Right lobe of liver (tissue), 6 donors: ENCODE measurements around the gene PPP1R1B. TPM values are rescaled to one million over a fixed set of nuclear protein-coding genes. Genes with fewer than 3 reads are reported as not detected.
A peak's percentile ranks its signal among the peaks of the same experiment; 100 is the strongest.

Experiments
- ATAC-seq, 4 donors: fragments of 200-7000 bp; cut with Tn5 transposase; one replicate each; pipeline ENCODE4 v1.9.1; 2020; ENCODE audit warnings: mild to moderate bottlenecking in 4 of 4, moderate library complexity in 4 of 4
- DNase-seq, 3 donors: peaks; one replicate each; pipeline ENCODE4 v3.0.0-alpha.2; 2020
- H3K27ac ChIP-seq, 3 donors: fragments of 200-600 bp; one replicate each; pipeline ENCODE4 v1.8.0; 2022
- H3K27me3 ChIP-seq, 2 donors: fragments of 200-600 bp; one replicate each; pipeline ENCODE4 v1.8.0; 2022
- H3K36me3 ChIP-seq, 4 donors: fragments of 200-600 bp; sonication (generic) in 1 of 4; one replicate each; pipeline versions ENCODE4 v1.5.1 to v1.8.0; 2017 to 2022; ENCODE audit warnings: control low read depth in 1 of 4
- H3K4me1 ChIP-seq, 4 donors: fragments of 200-600 bp; sonication (generic) in 1 of 4; one replicate each; pipeline versions ENCODE4 v1.5.1 to v1.8.0; 2017 to 2022; ENCODE audit warnings: control low read depth in 1 of 4
- H3K4me3 ChIP-seq, 3 donors: fragments of 200-600 bp; one replicate each; pipeline ENCODE4 v1.8.0; 2022
- H3K9me3 ChIP-seq, 4 donors: fragments of 200-600 bp; sonication (generic) in 1 of 4; one replicate each; pipeline versions ENCODE4 v1.5.1 to v1.8.0; 2017 to 2022; ENCODE audit warnings: control low read depth in 1 of 4
- POLR2A ChIP-seq: fragments of 450-650 bp; IDR thresholded peaks from one replicate; pipeline ENCODE4 v1.6.1; 2017; ENCODE audit warnings: antibody characterized with exemption, mild to moderate bottlenecking
- WGBS: methylation state at CpG from one replicate; pipeline ENCODE4 v1.1.6; 2018; ENCODE audit warnings: low coverage, low lambda C conversion rate; ENCODE audit not compliant: insufficient coverage; ENCODE audit errors: missing lambda C conversion rate; 5-methylcytosine and 5-hydroxymethylcytosine counted together
- intact Hi-C, 2 donors: fragments of 100-400 bp; cut with DNase I; formaldehyde crosslinking; loops; one replicate each; pipeline versions ENCODE4 v1.11.2 to v1.14.1; 2022
- total RNA-seq, 6 experiments: library from RNA; depleted of rRNA in 2 of 6; stranded (reverse); fragments of >200 nt in 2 of 6; fragmentation: NEBNext Ultra II Directional in 3 of 6; extraction: Animal tissue kit (Norgen Biotek cat#: 25700) in 3 of 6; gene quantifications; one replicate each; pipeline versions ENCODE4 v1.1.0 to v1.2.4, GENCODE V29; 2016 to 2023
- TF ChIP-seq, protein P1 (sequence below), 4 donors: fragments of 200-600 bp in 3 of 4; fragments of 450-650 bp in 1 of 4; IDR thresholded peaks; one replicate each; pipeline versions ENCODE4 v1.5.1 to v1.8.0; 2016 to 2022; ENCODE audit warnings: antibody characterized with exemption in 4 of 4, mild to moderate bottlenecking in 2 of 4
- donor health status: DM: no; HTN: yes; CAD: no.
- donor health status: DM: no; HTN: no; CAD: no.
- donor health status: DM: no; HTN: no; CAD: no.
- donor health status: DM: no; HTN: yes; CAD: no.
- donor health status: DM: no; HTN: yes; CAD: no.

Gene PPP1R1B
- total RNA-seq, 6 experiments from 2014 or later = 0.46 TPM; not detected in 5

DNA sequence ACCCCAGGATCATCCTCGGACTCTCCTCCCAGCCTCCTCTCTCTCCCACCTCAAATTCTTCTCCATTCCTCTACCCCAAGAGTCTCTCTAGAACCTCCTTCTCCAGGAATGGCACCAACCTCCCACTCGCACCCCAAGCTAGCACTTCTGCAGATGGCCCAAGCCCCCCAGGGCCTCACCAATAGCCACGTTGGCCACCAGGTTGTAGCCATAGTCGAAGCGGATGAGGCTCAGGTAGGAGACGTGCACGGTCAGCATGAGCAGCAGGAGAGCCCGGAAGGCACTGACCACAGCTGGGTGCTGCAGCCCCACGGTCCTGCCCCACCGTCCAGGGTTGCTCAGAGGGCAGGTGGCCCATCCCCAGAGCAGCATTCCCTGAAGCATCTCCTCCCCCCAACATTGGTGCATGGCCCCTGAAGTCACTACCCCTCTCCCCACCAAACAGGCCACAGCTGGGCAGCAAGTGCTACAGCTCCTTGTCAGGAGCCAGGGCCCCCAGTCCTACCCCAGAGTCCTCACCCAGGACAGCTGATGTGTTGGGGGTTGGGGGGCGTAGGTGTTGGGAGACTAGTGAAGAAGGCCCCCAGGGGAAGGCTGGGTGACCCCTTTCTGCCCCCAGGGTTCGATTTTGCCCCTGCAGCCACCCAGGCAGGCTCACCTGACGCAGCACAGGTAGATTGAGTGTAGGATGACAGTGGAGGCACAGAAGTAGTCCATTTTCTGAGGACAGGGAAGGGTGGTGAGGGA, 46.8 kb downstream of the PPP1R1B start:
- Histone ChIP-seq H3K4me3 (no peak overlapping the region), H3K27me3 (peaks cover 0 to 4% of the 10 kb centered on the region in 2 donors), H3K4me1 (peaks cover 0 to 1% (median 0%) of the 10 kb centered on the region in 4 donors), H3K36me3 (no peaks in the 10 kb centered on the region), H3K9me3 (no peaks in the 10 kb centered on the region), H3K27ac (no peak overlapping the region)
- TF ChIP-seq, protein P1, sequence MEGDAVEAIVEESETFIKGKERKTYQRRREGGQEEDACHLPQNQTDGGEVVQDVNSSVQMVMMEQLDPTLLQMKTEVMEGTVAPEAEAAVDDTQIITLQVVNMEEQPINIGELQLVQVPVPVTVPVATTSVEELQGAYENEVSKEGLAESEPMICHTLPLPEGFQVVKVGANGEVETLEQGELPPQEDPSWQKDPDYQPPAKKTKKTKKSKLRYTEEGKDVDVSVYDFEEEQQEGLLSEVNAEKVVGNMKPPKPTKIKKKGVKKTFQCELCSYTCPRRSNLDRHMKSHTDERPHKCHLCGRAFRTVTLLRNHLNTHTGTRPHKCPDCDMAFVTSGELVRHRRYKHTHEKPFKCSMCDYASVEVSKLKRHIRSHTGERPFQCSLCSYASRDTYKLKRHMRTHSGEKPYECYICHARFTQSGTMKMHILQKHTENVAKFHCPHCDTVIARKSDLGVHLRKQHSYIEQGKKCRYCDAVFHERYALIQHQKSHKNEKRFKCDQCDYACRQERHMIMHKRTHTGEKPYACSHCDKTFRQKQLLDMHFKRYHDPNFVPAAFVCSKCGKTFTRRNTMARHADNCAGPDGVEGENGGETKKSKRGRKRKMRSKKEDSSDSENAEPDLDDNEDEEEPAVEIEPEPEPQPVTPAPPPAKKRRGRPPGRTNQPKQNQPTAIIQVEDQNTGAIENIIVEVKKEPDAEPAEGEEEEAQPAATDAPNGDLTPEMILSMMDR (IDR thresholded peaks at IDR 0.05) = no peak
- intact Hi-C loops = loop anchor here (5.0 to 10.0 kb wide), 2 partner anchors 49 to 54 kb away; partner anchors contain the start of gene PPP1R1B (in 1 of the 2)
- whole genome bisulfite sequencing = 63% methylated on average over 8 of the region's 13 CpGs
- ATAC-seq (no peak), DNase-seq (peak in 2 of 3 donors; percentile 6 to 48)

GRCh38 chr17:39674179-39674578, 47.4 kb downstream of the PPP1R1B start:
- no peak for TF ChIP-seq POLR2A
- TF ChIP-seq, protein P1 (IDR thresholded peaks at IDR 0.05) = no peak
- DNase-seq (peak in 2 of 3 donors; percentile 5 to 35), ATAC-seq (no peak)
- H3K9me3 ChIP-seq = no peaks in the 10 kb centered on the region
- intact Hi-C loops = loop anchor here (5.0 to 10.0 kb wide), 2 partner anchors 49 to 53 kb away; partner anchors contain the start of gene PPP1R1B (in 1 of the 2)
- no peaks in the 10 kb centered on the region for H3K4me1 ChIP-seq
- no peaks in the 10 kb centered on the region for H3K27me3 ChIP-seq
- no CpG with 5 or more reads among the region's 5 CpGs for WGBS
- no peaks in the 10 kb centered on the region for H3K36me3 ChIP-seq
- H3K27ac ChIP-seq = no peak overlapping the region
- H3K4me3 ChIP-seq = no peak overlapping the region

GRCh38 chr17:39674702-39675389, 48.1 kb downstream of the PPP1R1B start:
- intact Hi-C loops = loop anchor here (5.0 to 10.0 kb wide), 2 partner anchors 50 to 52 kb away; partner anchors contain the start of gene PPP1R1B (in 1 of the 2)
- Histone ChIP-seq H3K9me3 (no peaks in the 10 kb centered on the region), H3K4me1 (no peaks in the 10 kb centered on the region), H3K27ac (no peak overlapping the region), H3K27me3 (no peaks in the 10 kb centered on the region), H3K4me3 (no peak overlapping the region), H3K36me3 (no peaks in the 10 kb centered on the region)
- no peak for ATAC-seq
- peak in 2 of 3 donors; percentile 20 to 45 for DNase-seq
- WGBS = 39% methylated on average over 3 of the region's 11 CpGs
- no peak for TF ChIP-seq POLR2A
- TF ChIP-seq, protein P1 (IDR thresholded peaks at IDR 0.05) = no peak

DNA sequence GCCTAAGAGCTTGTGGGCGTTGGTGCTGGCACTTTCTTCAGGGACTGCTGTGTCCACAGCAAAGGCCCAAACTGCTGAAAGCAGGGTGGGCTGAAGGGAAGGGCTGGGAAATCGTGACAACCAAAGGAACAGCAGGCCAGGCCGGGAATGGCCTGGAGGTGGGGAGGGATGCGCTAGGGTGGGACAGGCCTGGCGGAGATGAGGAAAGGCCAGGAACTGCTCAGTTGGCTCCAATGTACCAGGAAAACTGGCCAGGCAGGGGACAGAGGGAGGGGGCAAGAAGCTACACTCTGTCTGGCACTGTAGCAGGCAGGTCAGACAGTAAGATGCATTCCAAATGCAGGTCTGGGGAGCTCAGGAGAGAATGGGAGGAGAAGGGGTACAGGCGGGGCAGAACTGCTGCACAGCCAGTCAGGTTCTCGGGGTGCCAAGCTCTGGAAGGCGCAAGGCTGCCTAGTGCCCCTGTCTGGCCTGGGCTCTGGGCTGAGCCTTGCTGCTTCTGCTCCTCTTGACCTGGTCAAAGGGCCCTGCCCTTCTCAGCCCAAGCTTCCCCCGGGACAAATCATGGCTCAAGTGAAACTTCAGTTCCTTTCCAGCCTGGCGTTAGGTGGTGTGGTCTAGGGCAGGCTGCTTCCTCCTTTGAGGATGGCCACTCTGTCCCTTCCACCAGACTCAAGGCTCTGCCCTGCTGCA, 48.8 kb downstream of the PPP1R1B start:
- Histone ChIP-seq H3K36me3 (no peaks in the 10 kb centered on the region), H3K4me1 (no peaks in the 10 kb centered on the region), H3K9me3 (no peaks in the 10 kb centered on the region), H3K27ac (no peak overlapping the region), H3K27me3 (no peaks in the 10 kb centered on the region), H3K4me3 (no peak overlapping the region)
- TF ChIP-seq, protein P1 (IDR thresholded peaks at IDR 0.05) = no peak
- TF ChIP-seq POLR2A = no peak
- 78% methylated on average over 7 of the region's 10 CpGs for WGBS
- DNase-seq (peak in 2 of 3 donors; percentile 9 to 35), ATAC-seq (peak in 1 of 4 donors; percentile 5)
- intact Hi-C loops = loop anchor here in 1 of 2 donors (10.0 kb wide), 1 partner anchor 51 kb away; the partner anchor contains the start of gene PPP1R1B
